GM12878 (cell line): ENCODE data around the gene TGFB3. TPM values are rescaled to one million over a fixed set of nuclear protein-coding genes. Genes with fewer than 3 reads are reported as not detected.

ENCODE experiments used
- ATF7 ChIP-seq: fragments of 450-650 bp; IDR thresholded peaks from 2 replicates; pipeline ENCODE4 v1.6.1; 2016; ENCODE audit warnings: low read depth, mild to moderate bottlenecking
- CEBPZ ChIP-seq: fragments of 150-350 bp; IDR thresholded peaks from 2 replicates; pipeline ENCODE4 v1.6.1; 2016; ENCODE audit warnings: low read depth, low read length
- CHD1 ChIP-seq: IDR thresholded peaks from 2 replicates; pipeline ENCODE4 v1.6.1; 2012; ENCODE audit warnings: low read depth, low read length, improper control_type of control experiment
- CREB1 ChIP-seq: IDR thresholded peaks from 2 replicates; pipeline ENCODE4 v1.6.1; 2012; ENCODE audit warnings: low read depth, mild to moderate bottlenecking, inconsistent platforms
- EZH2 ChIP-seq: IDR thresholded peaks from 2 replicates; pipeline ENCODE4 v1.6.1; 2012; ENCODE audit warnings: low read depth, mild to moderate bottlenecking, control low read depth, inconsistent platforms, low read length, borderline replicate concordance; ENCODE audit not compliant: control insufficient read depth
- GATAD2B ChIP-seq: fragments of 450-650 bp; conservative IDR thresholded peaks from 2 replicates; pipeline ENCODE4 v1.6.1; 2017; ENCODE audit warnings: low read depth, mild to moderate bottlenecking, moderate library complexity
- LARP7 ChIP-seq: fragments of 450-650 bp; IDR thresholded peaks from 2 replicates; pipeline ENCODE4 v1.6.1; 2017; ENCODE audit warnings: mild to moderate bottlenecking
- NBN ChIP-seq: fragments of 450-650 bp; IDR thresholded peaks from 2 replicates; pipeline ENCODE4 v1.6.1; 2016
- NFYA ChIP-seq: IDR thresholded peaks from 2 replicates; pipeline ENCODE4 v1.6.1; 2011; ENCODE audit warnings: low read depth, mild to moderate bottlenecking, low read length, improper control_type of control experiment, borderline replicate concordance
- NFYB ChIP-seq: IDR thresholded peaks from 2 replicates; pipeline ENCODE4 v1.6.1; 2011; ENCODE audit warnings: low read depth, mild to moderate bottlenecking, low read length, improper control_type of control experiment, moderate library complexity; ENCODE audit not compliant: insufficient read depth
- POU2F2 ChIP-seq: IDR thresholded peaks from 3 replicates; pipeline ENCODE4 v1.6.1; 2011; ENCODE audit warnings: low read depth, mild to moderate bottlenecking, low read length, borderline replicate concordance
- PRDM15 ChIP-seq: fragments of 450-650 bp; formaldehyde crosslinking; IDR thresholded peaks from 2 replicates; pipeline ENCODE4 v1.4.0; 2020; ENCODE audit warnings: mild to moderate bottlenecking, moderate library complexity
- RUNX3 ChIP-seq: IDR thresholded peaks from 2 replicates; pipeline ENCODE4 v1.6.1; 2012; ENCODE audit warnings: low read length, inconsistent platforms
- SIN3A ChIP-seq: IDR thresholded peaks from 2 replicates; pipeline ENCODE4 v1.6.1; 2012; ENCODE audit warnings: low read depth, low read length, improper control_type of control experiment
- SIX5 ChIP-seq: IDR thresholded peaks from 2 replicates; pipeline ENCODE4 v1.6.1; 2011; ENCODE audit warnings: mild to moderate bottlenecking, low read depth, low read length, moderate library complexity; ENCODE audit not compliant: severe bottlenecking
- SPI1 ChIP-seq: IDR thresholded peaks from 2 replicates; pipeline ENCODE4 v1.6.1; 2011; ENCODE audit warnings: low read depth, mild to moderate bottlenecking, low read length, moderate library complexity, borderline replicate concordance; ENCODE audit not compliant: insufficient read depth
- TARDBP ChIP-seq: IDR thresholded peaks from 2 replicates; pipeline ENCODE4 v1.6.1; 2016; ENCODE audit warnings: borderline replicate concordance
- TCF12 ChIP-seq: IDR thresholded peaks from 2 replicates; pipeline ENCODE4 v1.6.1; 2011; ENCODE audit warnings: low read depth, mild to moderate bottlenecking, low read length
- YY1 ChIP-seq: IDR thresholded peaks from 2 replicates; pipeline ENCODE4 v1.6.1; 2011; ENCODE audit warnings: low read depth, mild to moderate bottlenecking, low read length
- ZNF384 ChIP-seq: IDR thresholded peaks from 2 replicates; pipeline ENCODE4 v1.6.1; 2012; ENCODE audit warnings: low read depth, mild to moderate bottlenecking, low read length, improper control_type of control experiment, borderline replicate concordance
- ZZZ3 ChIP-seq: IDR thresholded peaks from 2 replicates; pipeline ENCODE4 v1.6.1; 2011; ENCODE audit warnings: low read depth; ENCODE audit not compliant: control insufficient read depth, insufficient read length
- polyA plus RNA-seq, 11 experiments: library from polyadenylated mRNA; depleted of rRNA in 4 of 11; unstranded in 6 of 11; stranded (reverse) in 5 of 11; fragments of >200 nt; fragmentation: Nextera tagmentation in 4 of 11; fragmentation: Illumina TruSeq in 1 of 11; extraction: Ambion mirVana in 4 of 11; extraction: Trizol in 1 of 11; gene quantifications; 1 replicate in 1 of 11; 2 replicates in 10 of 11; pipeline versions ENCODE4 v1.2.1 to v1.2.3, GENCODE V29; 2011 to 2016; ENCODE audit warnings: inconsistent platforms in 2 of 11, missing spikeins in 2 of 11, low read depth in 1 of 11
- total RNA-seq, 4 experiments: library from RNA; depleted of rRNA in 3 of 4; stranded (reverse); fragments of >200 nt in 3 of 4; fragmentation: Illumina TruSeq in 1 of 4; extraction: Trizol in 1 of 4; gene quantifications; 2 replicates each; pipeline versions ENCODE4 v1.2.1 to v1.2.3, GENCODE V29; 2013 to 2021
- TF ChIP-seq, protein P1 (sequence below): fragments of 450-650 bp; IDR thresholded peaks from 2 replicates; pipeline ENCODE4 v1.6.1; 2017; ENCODE audit warnings: borderline replicate concordance

Gene TGFB3
- total and polyA plus RNA-seq, 10 of the 15 experiments (the other 5 are each of a cell fraction or from before 2014, with no cell fraction given) = 0.27 to 2.6 (median 0.82) TPM

- no peak for TF ChIP-seq PRDM15 (CRISPR knock-in tag)
- TF ChIP-seq POU2F2 = peak; percentile 73; the same call in 1 of the 3 replicates
- peak; percentile 63 for TF ChIP-seq NFYB
- no peak for TF ChIP-seq TARDBP
- TF ChIP-seq TCF12 = no peak
- TF ChIP-seq ATF7 = peak; percentile 57
- no peak for TF ChIP-seq SIN3A
- no peak for TF ChIP-seq GATAD2B
- peak; percentile 88 for TF ChIP-seq NBN
- TF ChIP-seq EZH2 = no peak
- no peak for TF ChIP-seq RUNX3
- no peak for TF ChIP-seq SIX5
- TF ChIP-seq NFYA = no peak
- TF ChIP-seq CEBPZ = no peak
- TF ChIP-seq CHD1 = no peak
- TF ChIP-seq ZZZ3 = no peak
- TF ChIP-seq, protein P1, sequence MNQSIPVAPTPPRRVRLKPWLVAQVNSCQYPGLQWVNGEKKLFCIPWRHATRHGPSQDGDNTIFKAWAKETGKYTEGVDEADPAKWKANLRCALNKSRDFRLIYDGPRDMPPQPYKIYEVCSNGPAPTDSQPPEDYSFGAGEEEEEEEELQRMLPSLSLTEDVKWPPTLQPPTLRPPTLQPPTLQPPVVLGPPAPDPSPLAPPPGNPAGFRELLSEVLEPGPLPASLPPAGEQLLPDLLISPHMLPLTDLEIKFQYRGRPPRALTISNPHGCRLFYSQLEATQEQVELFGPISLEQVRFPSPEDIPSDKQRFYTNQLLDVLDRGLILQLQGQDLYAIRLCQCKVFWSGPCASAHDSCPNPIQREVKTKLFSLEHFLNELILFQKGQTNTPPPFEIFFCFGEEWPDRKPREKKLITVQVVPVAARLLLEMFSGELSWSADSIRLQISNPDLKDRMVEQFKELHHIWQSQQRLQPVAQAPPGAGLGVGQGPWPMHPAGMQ = no peak
- TF ChIP-seq LARP7 = no peak
- peak; percentile 60; the same call in 1 of the 2 replicates for TF ChIP-seq SPI1
- TF ChIP-seq ZNF384 = no peak
- TF ChIP-seq YY1 = no peak
- TF ChIP-seq CREB1 = 0 out of 2 replicates have a peak, but pooled peaks have one; percentile 6
Observed at GRCh38 chr14:75981426-75982265, at the start of gene TGFB3 (continued).
